ENCODE measurements around the gene KIAA0825. TPM values are rescaled to one million over a fixed set of nuclear protein-coding genes. Genes with fewer than 3 reads are reported as not detected.

KIAA0825 gene
- total RNA-seq, 4 donors from 2014 or later = 1.2 to 5.3 (median 4.0) TPM

- intact Hi-C loops (cut with DNase I; ENCODE audit: low total_unique reads) = no loop called here
- TF ChIP-seq POLR2A (IDR thresholded peaks at IDR 0.05) = no peak
- TF ChIP-seq EP300 (IDR thresholded peaks at IDR 0.05; ENCODE audit: low read depth) = no peak
- TF ChIP-seq, protein P1, sequence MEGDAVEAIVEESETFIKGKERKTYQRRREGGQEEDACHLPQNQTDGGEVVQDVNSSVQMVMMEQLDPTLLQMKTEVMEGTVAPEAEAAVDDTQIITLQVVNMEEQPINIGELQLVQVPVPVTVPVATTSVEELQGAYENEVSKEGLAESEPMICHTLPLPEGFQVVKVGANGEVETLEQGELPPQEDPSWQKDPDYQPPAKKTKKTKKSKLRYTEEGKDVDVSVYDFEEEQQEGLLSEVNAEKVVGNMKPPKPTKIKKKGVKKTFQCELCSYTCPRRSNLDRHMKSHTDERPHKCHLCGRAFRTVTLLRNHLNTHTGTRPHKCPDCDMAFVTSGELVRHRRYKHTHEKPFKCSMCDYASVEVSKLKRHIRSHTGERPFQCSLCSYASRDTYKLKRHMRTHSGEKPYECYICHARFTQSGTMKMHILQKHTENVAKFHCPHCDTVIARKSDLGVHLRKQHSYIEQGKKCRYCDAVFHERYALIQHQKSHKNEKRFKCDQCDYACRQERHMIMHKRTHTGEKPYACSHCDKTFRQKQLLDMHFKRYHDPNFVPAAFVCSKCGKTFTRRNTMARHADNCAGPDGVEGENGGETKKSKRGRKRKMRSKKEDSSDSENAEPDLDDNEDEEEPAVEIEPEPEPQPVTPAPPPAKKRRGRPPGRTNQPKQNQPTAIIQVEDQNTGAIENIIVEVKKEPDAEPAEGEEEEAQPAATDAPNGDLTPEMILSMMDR (IDR thresholded peaks at IDR 0.05) = no peak
- TF ChIP-seq POLR2AphosphoS5 (IDR thresholded peaks at IDR 0.05) = no peak
- no peak for DNase-seq
- no peaks in the 10 kb centered on the region for H3K27me3 ChIP-seq
- H3K4me1 ChIP-seq = no peaks in the 10 kb centered on the region
- 41 to 55% methylated on average over 1 of the region's 1 CpG for WGBS, 2 donors (ENCODE audit: low coverage in 1 of 2)
- no peak overlapping the region for H3K27ac ChIP-seq
- no peaks in the 10 kb centered on the region for H3K9me3 ChIP-seq
- H3K36me3 ChIP-seq = no peaks in the 10 kb centered on the region
- H3K4me3 ChIP-seq = no peak overlapping the region
- in situ Hi-C loops (cut with MboI; ENCODE audit: low pct_ligation_motif_present in 1 of 4, low pct_unique_long_range_greater_than_20kb in 1 of 4, low sequenced_read_pairs in 3 of 4) = no loop called here
Measured at GRCh38 chr5:94415798-94416197, 202.6 kb downstream of the KIAA0825 start.

DNA sequence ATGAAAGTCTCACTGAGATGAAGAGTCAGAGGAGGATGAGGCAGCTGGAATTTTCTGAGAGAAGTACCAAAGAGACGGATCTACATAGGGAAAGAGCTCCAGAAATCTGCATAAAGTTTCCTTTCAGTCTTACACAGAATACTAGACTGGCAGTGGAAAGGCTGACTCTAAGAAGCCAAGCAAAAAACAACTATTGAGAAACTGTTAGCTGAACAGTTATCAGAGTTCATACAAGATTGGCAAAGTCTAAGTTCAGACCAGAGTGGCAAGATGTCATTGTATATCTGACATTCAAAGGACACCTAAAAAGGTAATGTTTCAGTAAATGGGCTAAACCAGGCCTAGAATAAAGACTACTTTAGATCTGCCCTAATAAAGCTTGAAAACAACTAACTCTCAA, 209.0 kb downstream of the KIAA0825 start:
- Histone ChIP-seq H3K27ac (no peak overlapping the region), H3K27me3 (no peaks in the 10 kb centered on the region), H3K9me3 (no peaks in the 10 kb centered on the region), H3K36me3 (no peaks in the 10 kb centered on the region), H3K4me1 (no peaks in the 10 kb centered on the region), H3K4me3 (no peak overlapping the region)
- 84 to 100% methylated on average over 1 of the region's 1 CpG for WGBS, 2 donors (ENCODE audit: low coverage in 1 of 2)
- TF ChIP-seq POLR2AphosphoS5 (IDR thresholded peaks at IDR 0.05) (no peak), POLR2A (IDR thresholded peaks at IDR 0.05) (no peak), EP300 (IDR thresholded peaks at IDR 0.05; ENCODE audit: low read depth) (no peak)
- TF ChIP-seq, protein P1 (IDR thresholded peaks at IDR 0.05) = no peak
- in situ Hi-C loops (cut with MboI; ENCODE audit: low pct_ligation_motif_present in 1 of 4, low pct_unique_long_range_greater_than_20kb in 1 of 4, low sequenced_read_pairs in 3 of 4) = no loop called here
- DNase-seq = no peak
- intact Hi-C loops (cut with DNase I; ENCODE audit: low total_unique reads) = no loop called here

- 77 to 96% methylated on average over 3 to 4 of the region's 4 CpGs for WGBS, 2 donors (ENCODE audit: low coverage in 1 of 2)
- Histone ChIP-seq H3K9me3 (no peaks in the 10 kb centered on the region), H3K27me3 (no peaks in the 10 kb centered on the region), H3K27ac (no peak overlapping the region), H3K4me1 (no peaks in the 10 kb centered on the region), H3K36me3 (no peaks in the 10 kb centered on the region), H3K4me3 (no peak overlapping the region)
- in situ Hi-C loops (cut with MboI; ENCODE audit: low pct_ligation_motif_present in 1 of 4, low pct_unique_long_range_greater_than_20kb in 1 of 4, low sequenced_read_pairs in 3 of 4) = no loop called here
- intact Hi-C loops (cut with DNase I; ENCODE audit: low total_unique reads) = no loop called here
- DNase-seq = no peak
- no peak for TF ChIP-seq POLR2A (IDR thresholded peaks at IDR 0.05)
Measured at GRCh38 chr5:94407023-94407422, 211.4 kb downstream of the KIAA0825 start.

- 92 to 93% methylated on average over 5 of the region's 5 CpGs for WGBS, 2 donors (ENCODE audit: low coverage in 1 of 2)
- H3K4me3 ChIP-seq = no peak overlapping the region
- TF ChIP-seq POLR2AphosphoS5 (IDR thresholded peaks at IDR 0.05) = no peak
- TF ChIP-seq, protein P1 (IDR thresholded peaks at IDR 0.05) = no peak
- TF ChIP-seq EP300 (IDR thresholded peaks at IDR 0.05; ENCODE audit: low read depth) = no peak
- no peak for TF ChIP-seq POLR2A (IDR thresholded peaks at IDR 0.05)
- H3K36me3 ChIP-seq = no peaks in the 10 kb centered on the region
- no peaks in the 10 kb centered on the region for H3K27me3 ChIP-seq
- DNase-seq = no peak
- no peaks in the 10 kb centered on the region for H3K4me1 ChIP-seq
- intact Hi-C loops (cut with DNase I; ENCODE audit: low total_unique reads) (no loop called here), in situ Hi-C loops (cut with MboI; ENCODE audit: low pct_ligation_motif_present in 1 of 4, low pct_unique_long_range_greater_than_20kb in 1 of 4, low sequenced_read_pairs in 3 of 4) (no loop called here)
- H3K27ac ChIP-seq = no peak overlapping the region
- H3K9me3 ChIP-seq = no peaks in the 10 kb centered on the region
Measured at GRCh38 chr5:94403483-94403882, 214.9 kb downstream of the KIAA0825 start.

DNA sequence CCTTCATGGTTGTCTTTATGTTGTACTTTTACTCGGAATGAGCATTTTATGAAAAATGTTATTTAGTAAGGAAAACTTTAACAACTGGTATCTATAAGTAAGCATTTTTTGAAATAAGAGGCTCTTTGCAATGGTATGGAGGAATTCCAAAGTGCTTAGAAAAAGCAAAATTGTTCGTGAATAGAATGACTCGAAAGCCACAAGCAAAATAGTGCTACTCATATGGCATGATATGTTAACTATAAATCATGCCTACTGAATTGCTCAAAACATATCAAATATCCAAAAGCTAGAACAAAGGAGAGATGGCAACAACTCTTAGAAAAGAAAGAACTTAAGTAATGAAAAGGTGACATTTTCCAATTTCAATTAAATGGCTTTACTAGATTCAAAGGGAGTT, 216.3 kb downstream of the KIAA0825 start:
- no peak for DNase-seq
- 87 to 98% methylated on average over 3 of the region's 3 CpGs for WGBS, 2 donors (ENCODE audit: low coverage in 1 of 2)
- Histone ChIP-seq H3K9me3 (no peaks in the 10 kb centered on the region), H3K4me1 (no peaks in the 10 kb centered on the region), H3K36me3 (no peaks in the 10 kb centered on the region), H3K4me3 (no peak overlapping the region), H3K27ac (no peak overlapping the region), H3K27me3 (no peaks in the 10 kb centered on the region)
- TF ChIP-seq POLR2A (IDR thresholded peaks at IDR 0.05) (no peak), POLR2AphosphoS5 (IDR thresholded peaks at IDR 0.05) (no peak), EP300 (IDR thresholded peaks at IDR 0.05; ENCODE audit: low read depth) (no peak)
- TF ChIP-seq, protein P1 (IDR thresholded peaks at IDR 0.05) = no peak
- in situ Hi-C loops (cut with MboI; ENCODE audit: low pct_ligation_motif_present in 1 of 4, low pct_unique_long_range_greater_than_20kb in 1 of 4, low sequenced_read_pairs in 3 of 4) = no loop called here
- intact Hi-C loops (cut with DNase I; ENCODE audit: low total_unique reads) = no loop called here
